Activated CD8-positive, alpha-beta T cell treated with anti-CD3 and anti-CD28 coated beads for 36 hours (primary cell): Measurements from ENCODE around the gene MED8. TPM values are rescaled to one million over a fixed set of nuclear protein-coding genes. Genes with fewer than 3 reads are reported as not detected.

Experiments
- ATAC-seq: fragments of 200-7000 bp; cut with Tn5 transposase; one replicate; pipeline ENCODE4 v1.10.0; 2021; ENCODE audit warnings: mild to moderate bottlenecking, moderate library complexity
- CTCF ChIA-PET: fragments of 350-600 bp; sonication (Branson Sonifier 250); formaldehyde crosslinking; loops from one replicate; lab custom pipeline; 2021; ENCODE audit warnings: antibody characterized with exemption; lab: Charles Lee
- POLR2A ChIA-PET: fragments of 350-600 bp; sonication (Branson Sonifier 250); formaldehyde crosslinking; loops from one replicate; lab custom pipeline; 2021; ENCODE audit warnings: antibody characterized with exemption; lab: Charles Lee
- DNase-seq: peaks from one replicate; pipeline ENCODE4 v3.0.0-alpha.2; 2020
- H3K27ac Mint-ChIP-seq: one replicate; pipeline ENCODE4 v1.8.0; 2021; ENCODE audit warnings: mild to moderate bottlenecking, mixed read lengths
- H3K27me3 Mint-ChIP-seq: one replicate; pipeline ENCODE4 v1.8.0; 2021; ENCODE audit warnings: mixed read lengths
- H3K36me3 Mint-ChIP-seq: one replicate; pipeline ENCODE4 v1.8.0; 2021; ENCODE audit warnings: low read depth, mixed read lengths
- H3K4me1 Mint-ChIP-seq: one replicate; pipeline ENCODE4 v1.8.0; 2021; ENCODE audit warnings: low read depth, mixed read lengths
- H3K4me3 Mint-ChIP-seq: one replicate; pipeline ENCODE4 v1.8.0; 2021; ENCODE audit warnings: mild to moderate bottlenecking, moderate library complexity, mixed read lengths
- H3K9me3 Mint-ChIP-seq: one replicate; pipeline ENCODE4 v1.8.0; 2021; ENCODE audit warnings: mixed read lengths
- intact Hi-C: fragments of 100-400 bp; cut with micrococcal nuclease; formaldehyde crosslinking; loops from one replicate; pipeline ENCODE4 v1.10.0; 2022
- total RNA-seq, 2 experiments: library from RNA; stranded (reverse); gene quantifications; one replicate each; pipeline ENCODE4 v1.2.3, GENCODE V29; 2021
- TF ChIP-seq, protein P1 (sequence below): fragments of 200-600 bp; IDR thresholded peaks from one replicate; pipeline ENCODE4 v1.8.0; 2022; ENCODE audit warnings: antibody characterized with exemption, mild to moderate bottlenecking

MED8 gene
- total RNA-seq, 2 experiments from 2014 or later = 33.5 to 34.5 TPM

DNA sequence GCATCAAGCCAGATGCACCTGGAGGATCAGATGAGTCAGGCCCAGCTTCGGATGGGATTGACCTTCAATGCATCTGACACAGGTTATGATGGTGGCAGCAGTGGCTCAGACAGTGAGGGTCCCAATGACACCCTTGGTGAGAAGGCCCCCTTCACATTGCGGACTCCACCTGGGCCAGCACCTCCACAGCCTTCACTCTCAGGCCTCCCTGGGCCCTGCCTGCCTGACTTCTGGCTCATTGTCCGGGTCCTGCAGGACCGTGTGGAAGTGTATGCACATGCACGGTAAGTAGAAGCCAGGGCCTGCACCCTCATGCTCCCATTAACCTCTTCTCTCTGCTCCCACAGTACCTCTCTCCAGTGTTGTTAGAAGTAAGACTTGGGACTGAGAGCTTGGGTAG is 43.3 kb upstream of the MED8 start:
- Mint-ChIP-seq H3K4me1 (no peaks in the 10 kb centered on the region), H3K9me3 (no peaks in the 10 kb centered on the region), H3K4me3 (no peak overlapping the region), H3K27me3 (no peaks in the 10 kb centered on the region), H3K36me3 (peaks cover 5% of the 10 kb centered on the region), H3K27ac (no peak overlapping the region)
- ATAC-seq = no peak
- TF ChIP-seq, protein P1, sequence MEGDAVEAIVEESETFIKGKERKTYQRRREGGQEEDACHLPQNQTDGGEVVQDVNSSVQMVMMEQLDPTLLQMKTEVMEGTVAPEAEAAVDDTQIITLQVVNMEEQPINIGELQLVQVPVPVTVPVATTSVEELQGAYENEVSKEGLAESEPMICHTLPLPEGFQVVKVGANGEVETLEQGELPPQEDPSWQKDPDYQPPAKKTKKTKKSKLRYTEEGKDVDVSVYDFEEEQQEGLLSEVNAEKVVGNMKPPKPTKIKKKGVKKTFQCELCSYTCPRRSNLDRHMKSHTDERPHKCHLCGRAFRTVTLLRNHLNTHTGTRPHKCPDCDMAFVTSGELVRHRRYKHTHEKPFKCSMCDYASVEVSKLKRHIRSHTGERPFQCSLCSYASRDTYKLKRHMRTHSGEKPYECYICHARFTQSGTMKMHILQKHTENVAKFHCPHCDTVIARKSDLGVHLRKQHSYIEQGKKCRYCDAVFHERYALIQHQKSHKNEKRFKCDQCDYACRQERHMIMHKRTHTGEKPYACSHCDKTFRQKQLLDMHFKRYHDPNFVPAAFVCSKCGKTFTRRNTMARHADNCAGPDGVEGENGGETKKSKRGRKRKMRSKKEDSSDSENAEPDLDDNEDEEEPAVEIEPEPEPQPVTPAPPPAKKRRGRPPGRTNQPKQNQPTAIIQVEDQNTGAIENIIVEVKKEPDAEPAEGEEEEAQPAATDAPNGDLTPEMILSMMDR = no peak
- ChIA-PET CTCF (no interaction called here), POLR2A (interaction anchor here (0.9 kb wide), 1 partner anchor 21 kb away, joined by 4 read pairs; the partner anchor contains the start of gene HYI)
- intact Hi-C loops = no loop called here
- DNase-seq = no peak

DNA sequence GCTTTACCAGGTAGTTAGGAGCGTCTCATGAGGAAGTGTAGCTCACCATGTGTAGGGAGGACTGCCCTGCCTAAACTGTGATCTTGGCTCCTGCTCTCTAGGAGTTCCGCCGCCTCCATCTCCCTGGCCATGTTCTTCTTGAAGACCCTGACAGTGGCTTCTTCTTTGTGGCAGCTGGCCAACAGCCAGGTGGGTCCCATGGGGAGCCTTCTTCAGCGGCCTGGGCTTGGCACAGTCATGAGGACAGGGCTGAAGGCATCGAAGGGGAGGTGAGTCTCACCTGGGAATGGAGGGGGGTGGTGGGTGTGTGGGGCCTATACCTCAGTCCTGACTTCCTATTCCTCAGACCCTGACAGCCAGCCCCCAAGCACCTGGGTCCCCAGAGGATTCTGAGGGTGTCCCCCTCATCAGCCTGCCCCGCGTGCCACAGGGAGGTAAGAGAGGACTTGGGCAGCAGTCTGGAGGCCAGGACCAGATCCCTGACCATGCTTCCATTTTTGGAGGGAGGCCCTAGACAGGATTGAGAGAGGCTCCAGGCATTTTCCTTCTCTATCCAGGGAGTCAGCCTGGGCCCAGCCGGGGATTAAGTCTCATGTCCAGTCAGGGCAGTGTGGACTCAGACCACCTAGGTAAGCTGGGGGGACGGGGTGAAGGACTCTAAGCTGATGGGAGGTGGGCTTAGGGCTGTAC is 42.7 kb upstream of the MED8 start:
- TF ChIP-seq, protein P1 = no peak
- Mint-ChIP-seq H3K4me1 (no peaks in the 10 kb centered on the region), H3K27ac (no peak overlapping the region), H3K4me3 (no peak overlapping the region), H3K36me3 (peaks cover 5% of the 10 kb centered on the region), H3K27me3 (no peaks in the 10 kb centered on the region), H3K9me3 (no peaks in the 10 kb centered on the region)
- ATAC-seq (no peak), DNase-seq (no peak)
- intact Hi-C loops = no loop called here
- ChIA-PET CTCF (no interaction called here), POLR2A (no interaction called here)

DNA sequence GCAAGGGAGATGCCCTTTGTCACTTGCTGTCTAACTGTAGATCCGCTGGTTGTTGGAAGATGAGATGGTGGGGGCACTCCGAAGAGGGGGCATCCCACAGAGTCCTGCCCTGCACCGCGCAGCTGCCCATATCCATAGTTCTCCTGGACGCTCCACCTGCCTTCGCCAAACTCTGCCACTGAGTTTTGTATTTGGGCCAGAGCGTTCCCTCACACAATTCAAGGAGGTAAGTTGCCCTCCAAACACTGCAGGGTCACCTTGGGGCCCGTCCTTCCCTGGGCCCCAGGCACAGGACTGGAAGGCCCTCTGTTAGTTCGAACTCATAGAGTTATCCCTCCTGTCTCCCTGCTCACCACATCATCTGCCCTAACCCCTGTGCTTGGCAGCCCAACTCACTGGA is 42.1 kb upstream of the MED8 start:
- Mint-ChIP-seq H3K9me3 (no peaks in the 10 kb centered on the region), H3K4me1 (no peaks in the 10 kb centered on the region), H3K4me3 (no peak overlapping the region), H3K27me3 (no peaks in the 10 kb centered on the region), H3K27ac (no peak overlapping the region), H3K36me3 (peaks cover 7% of the 10 kb centered on the region)
- DNase-seq (no peak), ATAC-seq (no peak)
- CTCF ChIA-PET = no interaction called here
- POLR2A ChIA-PET = no interaction called here
- intact Hi-C loops = no loop called here
- TF ChIP-seq, protein P1 = no peak

GRCh38 chr1:43430831-43431230 is 41.2 kb upstream of the MED8 start:
- Mint-ChIP-seq H3K4me1 (no peaks in the 10 kb centered on the region), H3K9me3 (no peaks in the 10 kb centered on the region), H3K4me3 (no peak overlapping the region), H3K36me3 (peaks cover 8% of the 10 kb centered on the region), H3K27ac (no peak overlapping the region), H3K27me3 (no peaks in the 10 kb centered on the region)
- CTCF ChIA-PET = no interaction called here
- no peak for ATAC-seq
- intact Hi-C loops = no loop called here
- TF ChIP-seq, protein P1 = no peak
- no peak for DNase-seq
- POLR2A ChIA-PET = no interaction called here

DNA sequence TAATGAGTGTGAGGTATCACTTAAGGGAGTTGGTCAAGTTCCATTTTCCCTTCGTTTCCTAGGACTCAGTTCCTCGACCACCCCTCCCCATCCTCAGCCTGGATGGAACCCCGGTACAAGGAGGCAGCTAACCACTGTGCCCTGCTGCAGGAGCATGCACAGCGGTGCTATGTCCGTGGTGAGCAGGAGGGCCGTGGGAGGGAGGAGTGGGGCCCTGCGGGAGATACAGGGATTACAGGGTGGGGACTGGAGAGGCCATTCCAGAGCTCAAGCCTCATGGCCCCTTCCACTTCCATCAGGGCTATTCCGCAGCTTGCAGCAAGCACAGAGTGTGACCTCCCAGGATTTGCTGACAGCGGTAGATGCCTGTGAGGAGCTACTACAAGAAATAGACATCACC is 38.3 kb upstream of the MED8 start:
- no peaks in the 10 kb centered on the region for H3K9me3 Mint-ChIP-seq
- H3K4me1 Mint-ChIP-seq = no peaks in the 10 kb centered on the region
- H3K27me3 Mint-ChIP-seq = no peaks in the 10 kb centered on the region
- no peak overlapping the region for H3K27ac Mint-ChIP-seq
- CTCF ChIA-PET = interaction anchor here (3.6 kb wide), 1 partner anchor 14 kb away, joined by 13 read pairs; no protein-coding TSS in a partner anchor
- no peak for DNase-seq
- peaks cover 11% of the 10 kb centered on the region for H3K36me3 Mint-ChIP-seq
- TF ChIP-seq, protein P1 = no peak
- intact Hi-C loops = no loop called here
- ATAC-seq = no peak
- POLR2A ChIA-PET = interaction anchor here (0.9 kb wide), 1 partner anchor 153 kb away, joined by 3 read pairs; no protein-coding TSS in a partner anchor
- H3K4me3 Mint-ChIP-seq = no peak overlapping the region
